HG03565 (cell line): Measurements from ENCODE around the gene SLC22A1.

Source experiments
- ATAC-seq: cut with Tn5 transposase; IDR thresholded peaks from one replicate; pipeline ENCODE4 v1.9.1; 2021; ENCODE audit warnings: mild to moderate bottlenecking, moderate library complexity; ENCODE audit not compliant: unreplicated experiment

Gene SLC22A1

DNA sequence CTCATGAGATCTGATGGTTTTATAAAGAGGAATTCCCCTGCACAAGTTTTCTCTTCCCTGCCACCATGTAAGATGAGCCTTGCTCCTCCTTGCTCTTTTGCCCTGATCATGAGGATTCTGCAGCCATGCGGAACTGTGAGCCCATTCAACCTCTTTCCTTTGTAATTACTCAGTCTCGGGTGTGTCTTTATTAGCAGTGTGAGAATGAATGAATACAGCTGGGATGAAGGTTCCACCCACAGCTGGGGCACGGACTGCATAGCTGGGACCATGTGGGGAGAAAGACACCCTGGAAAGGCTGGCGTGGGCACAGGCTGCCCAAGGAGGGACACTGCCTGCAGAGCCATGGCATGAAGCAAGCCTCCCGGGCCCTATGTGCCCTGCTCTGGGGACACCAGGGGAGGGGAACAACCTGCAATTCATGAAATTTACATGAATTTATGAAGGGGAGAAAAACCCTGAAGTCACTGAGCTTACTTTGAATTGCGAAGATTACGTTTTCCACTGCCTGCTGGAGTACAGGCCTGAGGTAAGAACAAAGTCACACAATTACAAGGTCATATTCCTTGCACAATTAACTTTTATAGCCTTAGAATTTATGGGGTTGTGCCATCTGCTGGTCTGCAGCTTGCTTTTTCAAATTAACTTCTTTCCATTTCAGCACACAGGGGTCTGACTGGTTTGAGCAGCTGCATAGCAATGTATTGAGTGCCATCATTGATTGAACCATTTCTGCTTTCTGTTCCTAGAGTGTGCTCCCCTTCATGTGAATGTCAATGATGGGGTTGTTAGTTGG is 46.2 kb downstream of the SLC22A1 start:
- ATAC-seq = no peak

DNA sequence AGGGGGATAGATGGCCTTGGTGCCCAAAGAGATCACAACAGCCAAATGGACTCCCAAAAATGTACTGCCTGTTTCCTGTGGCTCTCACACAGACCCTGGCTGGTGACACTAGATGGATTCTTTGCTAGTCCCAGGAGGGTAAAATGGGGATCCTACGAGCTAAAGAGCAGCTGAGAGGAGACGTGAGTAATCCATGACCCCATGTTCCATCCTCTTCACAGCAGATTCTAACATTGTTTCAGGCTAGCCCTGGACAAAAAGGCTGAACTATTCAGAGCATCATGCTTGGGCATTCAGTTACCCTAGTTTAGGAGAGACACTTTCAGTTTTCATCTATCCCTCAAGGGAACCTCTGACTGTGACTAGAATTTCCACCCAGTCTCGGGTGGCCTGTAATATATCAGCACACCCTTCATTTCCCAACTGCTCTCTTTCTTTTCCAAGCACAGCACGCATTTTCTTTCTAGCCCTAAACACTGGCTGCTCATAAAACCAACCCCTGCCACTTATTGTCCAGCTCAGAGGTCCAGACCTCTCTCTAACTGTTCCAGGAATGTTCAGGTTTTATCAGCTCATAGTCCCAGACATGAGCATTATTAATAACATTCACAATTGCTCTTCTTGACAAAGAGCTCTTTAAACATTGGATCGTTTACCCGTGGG is 48.5 kb downstream of the SLC22A1 start:
- no peak for ATAC-seq

DNA sequence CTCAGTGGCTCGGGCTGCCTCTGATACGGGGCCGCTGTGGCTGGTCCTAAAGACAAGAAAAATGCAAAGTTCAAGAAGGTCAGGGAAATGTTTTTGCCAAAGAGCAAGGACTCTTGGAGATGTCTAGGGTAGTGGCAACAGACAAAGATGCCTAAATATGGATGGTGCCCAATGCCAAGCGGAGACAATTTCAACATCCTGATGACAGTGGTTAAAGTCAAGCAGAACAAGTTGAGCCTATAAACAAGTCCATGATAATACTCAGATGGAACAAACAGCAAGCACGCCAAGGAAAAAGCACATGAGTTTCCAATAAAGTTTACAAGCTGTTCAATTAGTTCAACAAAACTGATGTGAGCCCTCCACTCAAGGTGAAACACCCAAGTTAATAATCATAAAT is 51.1 kb downstream of the SLC22A1 start:
- ATAC-seq = no peak

DNA sequence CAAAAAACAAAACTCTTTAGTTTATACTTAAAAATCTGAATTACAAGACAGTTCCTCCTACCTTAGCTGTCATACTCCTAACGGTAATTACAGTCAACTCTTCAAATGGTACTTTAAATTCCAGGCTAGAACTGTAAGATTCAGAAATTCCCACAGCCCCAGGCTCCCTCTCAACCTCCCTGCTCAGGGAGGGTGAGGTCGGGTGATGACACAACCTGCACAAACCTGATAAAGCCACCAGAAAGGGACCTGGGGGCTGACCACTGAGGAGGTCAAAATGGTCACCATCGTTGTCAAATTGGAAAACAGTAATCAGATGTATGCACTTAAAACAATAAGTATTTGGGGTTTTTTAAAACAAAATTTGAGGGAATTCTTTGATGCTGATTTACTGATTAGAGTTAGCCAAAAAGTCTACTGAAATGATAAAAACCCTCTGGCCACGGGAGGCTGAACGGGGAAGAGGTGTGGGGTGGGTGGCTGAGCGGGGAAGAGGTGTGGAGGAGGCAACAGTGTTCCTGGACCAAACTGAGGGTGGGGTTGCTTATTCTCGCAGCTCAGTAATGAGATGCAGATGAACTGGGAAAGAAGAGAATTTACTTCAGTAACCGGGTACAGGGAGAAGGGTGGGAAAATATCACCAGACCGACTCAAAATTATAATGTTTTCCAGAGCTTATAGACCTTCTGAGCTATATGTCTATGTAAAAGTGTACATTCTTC is 52.4 kb downstream of the SLC22A1 start:
- ATAC-seq = no peak

DNA sequence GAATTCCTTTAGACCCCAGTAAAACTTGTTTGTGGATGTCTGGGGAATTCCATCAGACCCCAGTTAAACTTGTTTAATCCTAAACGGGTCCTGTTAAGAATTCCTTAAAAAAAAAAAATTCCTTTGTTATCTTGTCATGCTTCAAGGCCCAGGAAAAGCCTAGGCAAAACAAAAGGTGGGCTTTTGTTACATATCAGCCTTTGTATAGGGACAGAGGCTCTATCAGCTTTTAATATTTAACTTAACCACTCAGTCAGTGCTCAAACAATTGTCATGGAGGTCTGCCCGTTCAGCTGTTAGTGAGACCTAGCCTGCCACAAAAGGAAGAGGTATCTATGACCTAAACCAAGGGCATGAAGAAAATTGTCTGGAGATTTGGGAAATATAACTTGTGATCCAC is 53.1 kb downstream of the SLC22A1 start:
- no peak for ATAC-seq

DNA sequence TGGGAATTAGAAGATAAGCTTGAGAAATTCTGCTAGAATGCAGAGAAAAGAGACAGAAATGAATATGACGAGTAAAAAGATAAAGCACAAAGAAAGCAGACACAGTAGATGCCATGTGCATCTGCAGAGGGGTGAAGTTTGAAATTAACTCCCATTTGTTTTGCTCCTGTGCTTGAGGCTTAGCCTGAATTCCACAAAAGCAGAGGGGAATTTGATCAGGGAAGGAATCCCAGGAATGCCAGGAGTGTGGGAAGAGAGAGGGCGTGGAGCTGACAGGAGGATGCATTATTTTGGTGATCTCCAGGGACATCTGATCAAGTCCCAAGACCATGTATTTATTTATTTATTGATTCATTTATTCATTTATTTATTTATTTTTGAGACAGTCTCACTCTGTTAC is 55.6 kb downstream of the SLC22A1 start:
- ATAC-seq = no peak

DNA sequence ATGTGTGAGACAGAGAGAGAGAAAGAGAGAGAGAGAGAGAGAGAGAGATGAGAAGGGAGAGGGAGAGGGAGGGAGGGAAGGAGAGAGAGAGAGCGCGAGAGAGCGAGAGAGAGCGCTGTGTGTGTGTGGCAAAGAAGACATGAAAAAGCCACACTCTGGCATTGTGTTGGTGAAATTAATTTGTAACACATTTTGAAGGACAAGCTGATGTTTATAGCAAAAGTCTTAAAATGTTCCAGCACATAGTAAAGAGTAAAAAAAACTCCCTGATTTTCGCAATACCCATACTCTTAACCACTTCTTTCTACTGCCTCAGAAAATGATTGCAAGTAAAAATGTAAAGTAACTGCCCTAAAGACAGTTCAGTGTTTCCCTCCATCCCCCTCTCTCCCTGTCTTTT is 56.7 kb downstream of the SLC22A1 start:
- no peak for ATAC-seq

DNA sequence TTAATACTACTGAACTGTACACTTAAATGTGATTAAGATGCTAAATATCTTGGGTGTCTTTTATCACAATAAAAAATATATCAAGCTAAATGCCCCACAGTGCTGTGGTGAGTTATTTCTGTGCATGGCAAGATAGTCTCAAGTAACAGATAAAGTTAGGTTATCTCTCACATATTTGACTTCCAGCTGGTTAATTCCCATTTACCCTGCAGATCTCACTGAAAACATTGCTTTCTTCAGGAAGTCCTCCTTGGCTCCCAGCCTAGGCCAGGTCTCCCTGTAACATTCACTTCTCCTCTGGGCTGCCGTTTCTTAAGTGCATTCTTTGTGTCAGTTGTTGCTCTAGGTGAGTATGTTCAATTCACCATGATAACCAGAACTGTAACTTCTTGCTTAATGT is 59.1 kb downstream of the SLC22A1 start:
- no peak for ATAC-seq

DNA sequence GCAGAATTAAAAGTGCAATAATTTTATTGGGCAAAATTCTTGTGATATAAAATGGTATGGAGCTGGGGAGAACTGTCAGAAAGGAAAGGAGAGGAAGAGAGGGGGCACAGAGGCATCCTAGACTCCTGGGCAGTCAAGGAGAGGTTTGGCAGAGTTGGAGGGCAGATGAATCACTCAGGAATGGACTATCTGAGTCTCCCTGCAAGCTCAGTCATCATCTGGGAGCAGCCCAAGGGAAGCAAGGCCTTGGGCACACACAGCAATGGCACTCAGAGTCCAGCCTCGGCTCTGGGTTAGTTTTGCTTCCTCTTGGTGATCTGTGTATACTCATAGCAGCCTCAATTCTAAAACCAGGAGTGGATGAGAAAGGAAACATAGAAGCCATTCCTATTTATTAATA is 67.2 kb downstream of the SLC22A1 start:
- ATAC-seq = no peak

DNA sequence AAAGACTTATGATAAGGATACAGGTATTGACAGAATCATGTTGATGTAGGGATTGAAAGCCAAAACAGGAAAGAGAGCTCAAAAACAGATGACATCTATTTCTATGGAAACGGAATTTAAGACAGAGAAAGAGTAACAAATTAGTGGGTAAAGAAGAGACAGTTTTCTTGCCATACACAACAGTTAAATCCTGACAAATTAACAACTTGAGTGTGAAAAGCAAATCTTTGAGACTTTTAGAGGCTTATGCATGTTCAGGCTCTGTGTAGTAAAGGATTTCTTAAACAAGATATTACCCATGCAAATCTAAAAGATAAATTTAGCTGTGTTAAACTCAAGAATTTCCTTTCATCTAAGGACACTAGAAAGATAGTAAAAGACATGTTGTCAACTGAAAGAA is 68.5 kb downstream of the SLC22A1 start:
- ATAC-seq = no peak

DNA sequence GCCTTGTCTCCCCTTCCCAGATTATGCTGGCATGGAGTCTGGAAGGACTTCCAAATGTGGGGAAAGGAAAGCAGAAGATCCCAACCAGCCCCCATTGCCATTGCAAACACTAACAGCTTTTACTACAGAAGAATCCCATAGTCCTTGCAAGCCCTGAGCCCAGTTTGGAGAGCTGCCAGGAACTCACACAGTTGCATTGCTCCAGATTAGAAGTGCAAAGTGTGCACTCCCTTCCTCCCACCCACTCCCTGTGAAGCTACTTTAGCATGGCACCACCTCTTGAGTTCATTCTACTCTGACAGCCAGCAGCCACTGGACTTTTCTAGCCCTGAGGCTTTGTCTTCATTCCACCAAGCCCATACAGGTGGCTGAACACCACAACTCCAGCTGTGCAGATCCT is 69.4 kb downstream of the SLC22A1 start:
- ATAC-seq = no peak

DNA sequence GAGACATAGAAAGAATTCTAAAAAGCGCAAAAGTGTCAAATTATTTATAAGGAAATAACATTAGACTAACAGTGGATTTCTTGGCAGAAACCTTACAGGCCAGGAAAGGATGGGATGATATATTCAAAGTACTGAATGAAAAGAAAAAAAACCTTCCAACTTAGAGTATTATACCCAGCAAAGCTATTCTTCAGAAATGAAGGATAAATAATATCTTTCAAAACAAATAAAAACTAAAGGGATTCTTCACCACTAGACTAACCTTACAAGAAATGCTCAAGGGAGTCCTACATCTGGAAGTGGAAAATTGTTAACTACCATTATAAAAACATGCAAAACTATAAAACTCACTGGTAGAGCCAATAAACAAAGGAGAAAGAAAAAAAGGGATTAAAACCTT is 71.2 kb downstream of the SLC22A1 start:
- ATAC-seq = no peak

DNA sequence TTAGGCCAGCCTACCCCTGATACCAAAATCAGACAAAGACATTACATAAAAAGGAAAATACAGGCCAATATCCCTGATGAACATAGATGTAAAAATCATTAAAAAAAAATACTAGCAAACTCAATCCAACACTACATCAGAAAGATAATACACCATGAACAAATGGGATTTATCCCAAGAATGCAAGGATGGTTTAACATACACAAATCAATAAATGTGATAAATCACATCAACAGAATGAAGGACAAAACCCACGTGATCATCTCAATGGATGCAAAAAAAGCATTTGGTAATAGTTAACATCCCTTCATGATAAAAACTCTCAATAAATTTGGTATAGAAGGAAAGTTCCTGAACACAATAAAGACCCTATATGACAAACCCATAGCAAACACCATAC is 73.2 kb downstream of the SLC22A1 start:
- no peak for ATAC-seq

DNA sequence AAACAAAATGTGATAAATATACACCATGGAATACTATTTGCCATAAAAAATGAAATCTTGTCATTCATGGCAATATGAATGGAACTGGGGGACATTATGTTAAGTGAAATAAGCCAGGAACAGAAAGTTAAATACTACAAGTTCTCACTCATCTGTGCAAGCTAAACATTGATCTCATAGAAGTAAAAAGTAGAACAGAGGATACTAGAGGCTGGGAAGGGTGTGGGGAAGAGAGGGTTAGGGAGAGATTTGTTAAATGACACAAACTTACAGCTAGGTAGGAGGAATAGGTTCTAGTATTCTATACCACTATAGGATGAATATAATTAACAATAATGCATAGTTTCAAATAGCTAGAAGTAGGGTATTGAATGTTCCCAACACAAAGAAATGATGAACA is 76.0 kb downstream of the SLC22A1 start:
- ATAC-seq = no peak

DNA sequence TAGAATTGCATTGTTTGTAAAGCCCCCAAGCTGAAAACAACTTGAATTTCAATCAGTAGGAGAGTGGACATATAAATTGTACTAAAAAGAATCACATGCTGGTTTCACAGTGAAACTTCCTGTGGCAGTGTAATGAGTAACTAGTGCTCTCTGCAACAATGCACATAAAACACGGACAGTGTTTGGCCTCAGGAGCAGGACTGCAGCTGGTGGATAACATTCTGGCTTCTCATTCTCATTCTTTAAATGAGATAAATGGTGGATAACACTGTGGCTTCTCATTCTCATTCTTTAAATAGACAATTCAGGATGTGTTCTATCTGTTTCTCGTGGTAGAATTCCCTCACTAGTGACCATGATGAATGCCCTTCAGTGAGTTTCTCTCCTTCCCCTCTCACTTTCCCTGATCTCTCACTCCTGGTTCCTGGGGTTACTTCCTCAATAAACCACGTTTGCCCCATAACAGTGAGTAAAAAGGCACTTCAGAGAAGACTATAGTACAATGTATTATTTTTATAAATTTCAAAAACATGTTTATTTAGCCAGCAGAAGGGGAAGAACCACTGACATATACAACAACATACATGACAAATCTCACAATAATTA is 77.1 kb downstream of the SLC22A1 start:
- ATAC-seq = peak; percentile 64

DNA sequence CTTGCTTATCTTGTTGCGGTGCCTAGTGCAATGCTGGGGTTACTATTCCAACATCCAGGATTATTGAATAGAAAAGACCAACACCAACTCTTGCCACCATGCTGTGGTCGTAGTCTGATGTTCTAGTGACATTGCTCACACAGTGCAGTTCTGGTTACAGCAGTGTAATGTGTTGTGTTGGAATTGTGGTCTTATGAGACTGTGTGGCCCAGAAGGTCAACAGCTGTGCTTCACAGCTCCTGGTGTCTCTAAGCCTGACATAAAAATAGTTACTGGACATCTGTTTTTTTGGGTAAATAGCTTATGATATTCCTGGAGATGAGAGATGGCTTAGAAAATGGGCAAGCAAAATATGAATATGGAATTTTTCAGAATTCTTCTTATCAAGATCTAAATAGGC is 79.4 kb downstream of the SLC22A1 start:
- ATAC-seq = no peak

DNA sequence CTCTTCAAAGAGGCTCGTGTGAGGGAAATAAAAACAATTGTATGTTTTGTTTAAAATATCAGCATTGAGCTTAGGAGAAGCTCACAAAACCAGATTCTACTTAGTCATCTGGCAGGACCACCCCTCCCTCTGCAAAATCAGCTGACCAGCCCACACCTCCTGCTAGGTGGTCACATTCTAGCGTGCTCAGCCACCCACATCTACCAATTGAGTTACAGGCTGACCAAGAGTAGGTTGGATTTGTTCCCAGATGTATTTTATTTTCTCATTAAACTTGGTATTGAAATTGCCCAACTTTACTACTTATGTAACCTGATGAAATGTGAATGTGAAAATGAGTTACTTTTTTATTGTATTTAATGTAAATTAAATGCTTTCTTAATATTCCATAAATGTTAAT is 80.8 kb downstream of the SLC22A1 start:
- ATAC-seq = no peak

DNA sequence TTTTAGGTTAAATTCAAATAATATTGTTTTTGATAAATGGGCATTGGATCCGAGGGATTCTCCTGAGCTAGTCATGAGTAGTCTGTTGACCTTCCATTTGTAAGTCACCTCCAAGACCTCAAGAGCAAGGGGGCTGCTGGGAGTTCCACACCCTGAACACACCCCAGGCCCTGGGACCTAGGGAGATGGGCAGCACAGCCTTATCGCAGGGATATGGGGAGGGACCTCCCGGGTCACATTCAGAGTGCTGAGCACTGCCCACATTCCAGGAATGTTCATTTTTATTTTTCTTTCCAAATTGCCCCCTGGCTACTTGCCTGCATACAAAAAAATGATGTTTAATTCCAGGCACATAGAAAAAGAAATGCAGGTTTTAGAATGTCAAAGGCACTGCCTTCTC is 81.5 kb downstream of the SLC22A1 start:
- no peak for ATAC-seq

DNA sequence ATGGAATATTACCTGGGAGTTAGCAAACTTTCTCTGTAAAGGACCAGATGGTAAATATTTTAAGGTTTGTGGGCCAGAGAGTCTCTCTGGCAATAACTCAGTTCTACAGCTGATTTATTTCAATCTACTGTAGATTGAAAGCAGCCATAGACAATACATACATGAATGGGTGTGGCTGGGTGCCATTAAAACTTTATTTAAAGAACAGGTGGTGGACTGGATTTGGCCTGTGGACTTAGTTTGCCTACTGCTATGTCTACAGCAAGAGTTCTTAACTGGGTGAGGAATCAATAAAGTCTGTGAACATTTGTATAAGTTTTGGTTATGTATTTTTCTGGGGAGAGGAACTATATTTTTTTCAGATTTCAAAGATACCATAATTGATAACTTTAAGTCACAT is 81.9 kb downstream of the SLC22A1 start:
- no peak for ATAC-seq

DNA sequence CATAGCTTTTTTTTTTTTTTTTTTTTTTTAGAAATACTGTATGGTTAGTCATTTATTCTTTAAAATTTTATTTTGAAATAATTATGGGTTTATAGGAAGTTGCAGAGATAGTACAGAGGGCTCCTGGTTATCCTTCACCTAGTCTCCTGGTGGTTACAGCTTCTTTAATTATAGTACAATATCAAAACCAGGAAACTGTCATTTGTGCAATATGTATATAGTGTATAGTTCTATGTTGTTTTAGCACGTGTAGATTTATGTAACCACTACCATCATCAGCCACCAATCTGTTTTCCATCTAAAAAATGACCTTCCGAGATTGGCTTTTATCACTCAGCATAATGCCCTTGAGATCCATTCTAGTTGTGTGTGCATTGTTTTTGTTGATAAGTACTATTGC is 82.3 kb downstream of the SLC22A1 start:
- ATAC-seq = no peak

DNA sequence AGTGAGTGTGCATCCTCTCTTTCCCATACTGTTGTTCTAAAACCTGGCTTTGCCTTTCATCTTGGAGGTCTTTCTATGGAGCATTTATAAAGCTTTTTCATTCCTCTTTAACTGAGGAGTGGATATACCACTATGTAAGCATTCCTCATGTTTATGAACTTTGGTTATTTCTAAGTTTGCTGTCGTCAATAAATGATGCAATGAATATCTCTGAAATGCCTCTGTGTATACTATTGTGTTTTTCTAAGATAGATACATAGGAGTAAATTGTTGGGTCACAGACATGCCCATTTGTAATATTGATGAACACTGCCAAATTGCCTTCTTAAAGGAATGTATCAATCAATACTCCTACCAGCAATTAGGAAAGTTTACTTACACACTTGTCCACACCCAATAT is 83.1 kb downstream of the SLC22A1 start:
- no peak for ATAC-seq

DNA sequence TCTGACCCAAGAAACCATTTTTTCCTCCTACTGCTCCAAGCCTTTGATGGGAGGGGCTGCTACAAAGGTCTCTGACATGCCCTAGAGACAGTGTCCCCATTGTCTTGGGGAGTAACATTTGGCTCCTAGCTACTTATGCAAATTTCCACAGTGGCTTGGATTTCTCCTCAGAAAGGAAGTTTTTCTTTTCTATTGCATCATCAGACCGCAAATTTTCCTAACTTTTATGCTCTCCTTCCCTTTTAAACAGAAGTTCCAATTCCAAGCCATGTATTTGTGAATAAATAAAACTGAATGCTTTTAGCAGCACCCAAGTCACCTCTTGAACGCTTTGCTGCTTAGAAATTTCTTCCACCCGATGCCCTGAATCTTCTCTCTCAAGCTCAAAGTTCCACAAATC is 86.0 kb downstream of the SLC22A1 start:
- ATAC-seq = no peak
